ENCODE results near the gene MAGI3.
A peak's percentile ranks its signal among the peaks of the same experiment; 100 is the strongest.

Gene MAGI3

GRCh38 chr1:113389953-113390834 is at the start of gene MAGI3:
Gene MAGI3 (plus strand): TSS chr1:113390515. CDS start chr1:113391034, 519 bp downstream.
- DNase-seq = peak; percentile 99

GRCh38 chr1:113353580-113353979 is 36.7 kb upstream of the MAGI3 start:
- no peak for DNase-seq

- DNase-seq = no peak
These were observed 26.4 kb upstream of the MAGI3 start for GRCh38 chr1:113363935-113364334.

GRCh38 chr1:113369040-113369439 is 21.3 kb upstream of the MAGI3 start:
- no peak for DNase-seq

- DNase-seq = no peak
These were observed 20.6 kb upstream of the MAGI3 start for GRCh38 chr1:113369699-113370098.

- no peak for DNase-seq
These were observed 19.4 kb upstream of the MAGI3 start for GRCh38 chr1:113370868-113371267.

GRCh38 chr1:113372546-113372945 is 17.8 kb upstream of the MAGI3 start:
- DNase-seq = no peak

GRCh38 chr1:113373644-113374043 is 16.7 kb upstream of the MAGI3 start:
- DNase-seq = no peak

GRCh38 chr1:113375878-113376277 is 14.4 kb upstream of the MAGI3 start:
- DNase-seq = no peak

GRCh38 chr1:113380075-113380474 is 10.2 kb upstream of the MAGI3 start:
- DNase-seq = no peak

GRCh38 chr1:113388017-113388620 is 2.2 kb upstream of the MAGI3 start:
- DNase-seq = no peak

- DNase-seq = no peak
These were observed 1.5 kb upstream of the MAGI3 start for GRCh38 chr1:113388621-113389358.

GRCh38 chr1:113389359-113389952 is 859 bp upstream of the MAGI3 start:
- no peak for DNase-seq

GRCh38 chr1:113390871-113391648 is 745 bp downstream of the MAGI3 start:
- peak; percentile 45 to 49 for DNase-seq

- DNase-seq = peak in 1 of 2 experiments; percentile 17
These were observed 1.4 kb downstream of the MAGI3 start for GRCh38 chr1:113391649-113392271.

- peak in 1 of 2 experiments; percentile 7 for DNase-seq
These were observed 2.3 kb downstream of the MAGI3 start for GRCh38 chr1:113392541-113393128.

- no peak for DNase-seq
These were observed 3.9 kb downstream of the MAGI3 start for GRCh38 chr1:113394043-113394862.

- DNase-seq = no peak
These were observed 4.5 kb downstream of the MAGI3 start for GRCh38 chr1:113394863-113395259.

GRCh38 chr1:113396102-113396501 is 5.8 kb downstream of the MAGI3 start:
- DNase-seq = no peak

GRCh38 chr1:113396585-113396984 is 6.3 kb downstream of the MAGI3 start:
- peak in 1 of 2 experiments; percentile 55 for DNase-seq

All from NCI-H446 (cell line).